WTC11 (cell line): ENCODE measurements around the gene VCL. TPM values are rescaled to one million over a fixed set of nuclear protein-coding genes. Genes with fewer than 3 reads are reported as not detected.

Experiments
- ATAC-seq: fragments of 200-7000 bp; cut with Tn5 transposase; 2 replicates; pipeline ENCODE4 v1.10.0; 2021; ENCODE audit warnings: mild to moderate bottlenecking, moderate library complexity
- CTCF ChIA-PET: fragments of 300-600 bp; sonication (Branson Sonifier 250); formaldehyde crosslinking; loops from one replicate; lab custom pipeline; 2021; ENCODE audit warnings: antibody characterized with exemption; lab: Charles Lee
- POLR2A ChIA-PET: fragments of 350-600 bp; sonication (Branson Sonifier 250); formaldehyde crosslinking; loops from one replicate; lab custom pipeline; 2021; ENCODE audit warnings: antibody characterized with exemption; lab: Charles Lee
- DNase-seq: peaks from one replicate; pipeline ENCODE4 v3.0.0; 2021; ENCODE audit warnings: low spot score
- H3K27ac Mint-ChIP-seq: 2 replicates; pipeline ENCODE4 v1.8.0; 2021; ENCODE audit warnings: mixed read lengths
- H3K27me3 Mint-ChIP-seq: 2 replicates; pipeline ENCODE4 v1.8.0; 2021; ENCODE audit warnings: low read depth, mild to moderate bottlenecking, moderate library complexity, mixed read lengths
- H3K36me3 Mint-ChIP-seq: 2 replicates; pipeline ENCODE4 v1.8.0; 2021; ENCODE audit warnings: mixed read lengths
- H3K4me1 Mint-ChIP-seq: 2 replicates; pipeline ENCODE4 v1.8.0; 2022; ENCODE audit warnings: mixed read lengths
- H3K4me3 Mint-ChIP-seq: 2 replicates; pipeline ENCODE4 v1.8.0; 2021; ENCODE audit warnings: mild to moderate bottlenecking, moderate library complexity, mixed read lengths
- H3K9me3 Mint-ChIP-seq: 2 replicates; pipeline ENCODE4 v1.8.0; 2021; ENCODE audit warnings: mixed read lengths
- AR ChIP-seq: fragments of 250-450 bp; sonication (Bioruptor Pico); IDR thresholded peaks from 2 replicates; pipeline ENCODE4 v1.9.0; 2021; ENCODE audit warnings: mild to moderate bottlenecking
- ATF1 ChIP-seq: sonication (generic); formaldehyde crosslinking; IDR thresholded peaks from 2 replicates; pipeline ENCODE4 v1.8.1; 2023; ENCODE audit warnings: mild to moderate bottlenecking, moderate library complexity, missing genetic modification reagents
- ATF3 ChIP-seq: sonication (generic); formaldehyde crosslinking; conservative IDR thresholded peaks from 2 replicates; pipeline ENCODE4 v1.8.1; 2022; ENCODE audit warnings: mild to moderate bottlenecking, missing genetic modification reagents
- CDX4 ChIP-seq: fragments of 250-450 bp; sonication (Bioruptor Pico); IDR thresholded peaks from 2 replicates; pipeline ENCODE4 v1.9.0; 2021; ENCODE audit warnings: moderate library complexity, mild to moderate bottlenecking, inconsistent platforms, borderline replicate concordance
- CREB1 ChIP-seq: sonication (generic); formaldehyde crosslinking; IDR thresholded peaks from 2 replicates; pipeline ENCODE4 v1.8.0; 2023; ENCODE audit warnings: mild to moderate bottlenecking, missing genetic modification reagents
- CREM ChIP-seq: sonication (generic); formaldehyde crosslinking; IDR thresholded peaks from 2 replicates; pipeline ENCODE4 v1.8.1; 2022; ENCODE audit warnings: mild to moderate bottlenecking, missing genetic modification reagents, moderate library complexity
- ELF4 ChIP-seq: sonication (generic); formaldehyde crosslinking; IDR thresholded peaks from 2 replicates; pipeline ENCODE4 v1.8.1; 2022; ENCODE audit warnings: low read depth, mild to moderate bottlenecking, moderate library complexity, missing genetic modification reagents
- ETV6 ChIP-seq: sonication (generic); formaldehyde crosslinking; IDR thresholded peaks from 2 replicates; pipeline ENCODE4 v1.8.1; 2022; ENCODE audit warnings: mild to moderate bottlenecking, missing genetic modification reagents
- FOXK1 ChIP-seq: sonication (generic); formaldehyde crosslinking; IDR thresholded peaks from 2 replicates; pipeline ENCODE4 v1.8.0; 2022; ENCODE audit warnings: mild to moderate bottlenecking, moderate library complexity, missing genetic modification reagents
- HMGA2 ChIP-seq: fragments of 250-450 bp; sonication (Bioruptor Pico); IDR thresholded peaks from 2 replicates; pipeline ENCODE4 v1.4.0; 2021; ENCODE audit warnings: mild to moderate bottlenecking, moderate library complexity
- MYBL2 ChIP-seq: sonication (generic); formaldehyde crosslinking; IDR thresholded peaks from 2 replicates; pipeline ENCODE4 v1.8.1; 2023; ENCODE audit warnings: mild to moderate bottlenecking, moderate library complexity, missing genetic modification reagents
- NFATC4 ChIP-seq: fragments of 250-450 bp; sonication (Bioruptor Pico); IDR thresholded peaks from 2 replicates; pipeline ENCODE4 v1.9.0; 2021; ENCODE audit warnings: mild to moderate bottlenecking
- NFE2L1 ChIP-seq: sonication (generic); formaldehyde crosslinking; IDR thresholded peaks from 2 replicates; pipeline ENCODE4 v1.8.1; 2023; ENCODE audit warnings: missing genetic modification reagents
- NFYB ChIP-seq: sonication (generic); formaldehyde crosslinking; conservative IDR thresholded peaks from 2 replicates; pipeline ENCODE4 v1.8.0; 2022; ENCODE audit warnings: low read depth, missing genetic modification reagents
- TCF7 ChIP-seq: sonication (generic); formaldehyde crosslinking; IDR thresholded peaks from 2 replicates; pipeline ENCODE4 v1.8.0; 2022; ENCODE audit warnings: mild to moderate bottlenecking, low read depth, missing genetic modification reagents, moderate library complexity
- USF1 ChIP-seq: sonication (generic); formaldehyde crosslinking; IDR thresholded peaks from 2 replicates; pipeline ENCODE4 v1.8.0; 2022; ENCODE audit warnings: mild to moderate bottlenecking, missing genetic modification reagents
- ZBTB43 ChIP-seq: sonication (generic); formaldehyde crosslinking; IDR thresholded peaks from 2 replicates; pipeline ENCODE4 v1.8.1; 2023; ENCODE audit warnings: mild to moderate bottlenecking, missing genetic modification reagents
- ZNF138 ChIP-seq: sonication (generic); formaldehyde crosslinking; conservative IDR thresholded peaks from 2 replicates; pipeline ENCODE4 v1.8.1; 2022; ENCODE audit warnings: mild to moderate bottlenecking, moderate library complexity, missing genetic modification reagents
- ZNF263 ChIP-seq: sonication (generic); formaldehyde crosslinking; IDR thresholded peaks from 2 replicates; pipeline ENCODE4 v1.8.1; 2022; ENCODE audit warnings: low read depth, mild to moderate bottlenecking, moderate library complexity, missing genetic modification reagents
- ZNF425 ChIP-seq: fragments of 250-450 bp; sonication (Bioruptor Pico); conservative IDR thresholded peaks from 2 replicates; pipeline ENCODE4 v1.9.0; 2021; ENCODE audit warnings: mild to moderate bottlenecking
- total RNA-seq: library from RNA; stranded (reverse); gene quantifications from 3 replicates; pipeline ENCODE4 v1.2.3, GENCODE V29; 2021

The VCL gene
- total RNA-seq, 1 experiment from 2014 or later: 225 TPM

- CTCF ChIA-PET: no interaction called here
- Mint-ChIP-seq H3K9me3 (peaks cover 12% of the 10 kb centered on the region), H3K4me3 (no peak overlapping the region), H3K27ac (no peak overlapping the region), H3K36me3 (peaks cover 4% of the 10 kb centered on the region; the same call in 1 of the 2 replicates), H3K27me3 (no peaks in the 10 kb centered on the region), H3K4me1 (peaks cover 28% of the 10 kb centered on the region)
- DNase-seq (no peak), ATAC-seq (no peak)
- POLR2A ChIA-PET: no interaction called here
- TF ChIP-seq NFE2L1 (CRISPR knock-in tag) (no peak), AR (CRISPR knock-in tag) (no peak), ELF4 (CRISPR knock-in tag) (no peak)
Observed at GRCh38 chr10:73973427-73973826, 24.5 kb upstream of the VCL start.

- no peak for ATAC-seq
Observed at GRCh38 chr10:73974309-73974946, 23.5 kb upstream of the VCL start.

More at GRCh38 chr10:73974309-73974946, 23.5 kb upstream of the VCL start:
- DNase-seq: no peak
- H3K27me3 Mint-ChIP-seq: no peaks in the 10 kb centered on the region
- ChIA-PET CTCF (no interaction called here), POLR2A (no interaction called here)
- peaks cover 4% of the 10 kb centered on the region; the same call in 1 of the 2 replicates for H3K36me3 Mint-ChIP-seq
- H3K27ac Mint-ChIP-seq: no peak overlapping the region
- TF ChIP-seq TCF7: no peak
- no peak for TF ChIP-seq USF1 (CRISPR knock-in tag)
- TF ChIP-seq ATF3 (CRISPR knock-in tag): no peak
- TF ChIP-seq NFATC4 (CRISPR knock-in tag): no peak
- TF ChIP-seq FOXK1 (CRISPR knock-in tag): no peak
- no peak for TF ChIP-seq HMGA2 (CRISPR knock-in tag)
- TF ChIP-seq NFYB: no peak
- no peak for TF ChIP-seq ZNF263 (CRISPR knock-in tag)
- no peak for TF ChIP-seq ETV6 (CRISPR knock-in tag)
- TF ChIP-seq ZNF425 (CRISPR knock-in tag): no peak
- TF ChIP-seq MYBL2 (CRISPR knock-in tag): no peak
- TF ChIP-seq ZNF138 (CRISPR knock-in tag): no peak
- no peak for TF ChIP-seq CREB1 (CRISPR knock-in tag)
- no peak for TF ChIP-seq CREM (CRISPR knock-in tag)
- no peak for TF ChIP-seq ATF1 (CRISPR knock-in tag)
- TF ChIP-seq CDX4 (CRISPR knock-in tag): no peak
- TF ChIP-seq ZBTB43 (CRISPR knock-in tag): no peak
- peaks cover 24% of the 10 kb centered on the region for H3K4me1 Mint-ChIP-seq
- no peak overlapping the region for H3K4me3 Mint-ChIP-seq
- peaks cover 12% of the 10 kb centered on the region for H3K9me3 Mint-ChIP-seq
